Brain microvascular endothelial cell (primary cell): ENCODE measurements around the gene KCNH1.

Experiments used
- DNase-seq: peaks from one replicate; pipeline ENCODE4 v3.0.0-alpha.2; 2020
- H3K27ac ChIP-seq: fragments of 250-450 bp; sonication (Bioruptor Pico); 2 replicates; pipeline ENCODE4 v1.5.1; 2020; ENCODE audit warnings: mild to moderate bottlenecking, moderate library complexity
- H3K27me3 ChIP-seq: fragments of 250-450 bp; sonication (Bioruptor Pico); replicated peaks from 2 replicates; pipeline ENCODE4 v1.5.1; 2020; ENCODE audit warnings: mild to moderate bottlenecking
- H3K36me3 ChIP-seq: fragments of 250-450 bp; sonication (Bioruptor Pico); replicated peaks from 2 replicates; pipeline ENCODE4 v1.5.1; 2020; ENCODE audit warnings: mild to moderate bottlenecking
- H3K4me3 ChIP-seq: 2 replicates; pipeline ENCODE4 v1.5.1; 2011; ENCODE audit warnings: low read depth, mild to moderate bottlenecking, control low read depth, low read length, moderate library complexity
- in situ Hi-C: cut with HindIII; loops from 2 replicates; pipeline ENCODE4 v1.10.0; 2017; ENCODE audit warnings: low sequenced_read_pairs, low pct_ligation_motif_present
- TF ChIP-seq, protein P1 (sequence below): IDR thresholded peaks from 2 replicates; pipeline ENCODE4 v1.5.1; 2011; ENCODE audit warnings: low read depth, mild to moderate bottlenecking, moderate library complexity, low read length, control low read depth, inconsistent platforms; ENCODE audit errors: missing control alignments

The KCNH1 gene

DNA sequence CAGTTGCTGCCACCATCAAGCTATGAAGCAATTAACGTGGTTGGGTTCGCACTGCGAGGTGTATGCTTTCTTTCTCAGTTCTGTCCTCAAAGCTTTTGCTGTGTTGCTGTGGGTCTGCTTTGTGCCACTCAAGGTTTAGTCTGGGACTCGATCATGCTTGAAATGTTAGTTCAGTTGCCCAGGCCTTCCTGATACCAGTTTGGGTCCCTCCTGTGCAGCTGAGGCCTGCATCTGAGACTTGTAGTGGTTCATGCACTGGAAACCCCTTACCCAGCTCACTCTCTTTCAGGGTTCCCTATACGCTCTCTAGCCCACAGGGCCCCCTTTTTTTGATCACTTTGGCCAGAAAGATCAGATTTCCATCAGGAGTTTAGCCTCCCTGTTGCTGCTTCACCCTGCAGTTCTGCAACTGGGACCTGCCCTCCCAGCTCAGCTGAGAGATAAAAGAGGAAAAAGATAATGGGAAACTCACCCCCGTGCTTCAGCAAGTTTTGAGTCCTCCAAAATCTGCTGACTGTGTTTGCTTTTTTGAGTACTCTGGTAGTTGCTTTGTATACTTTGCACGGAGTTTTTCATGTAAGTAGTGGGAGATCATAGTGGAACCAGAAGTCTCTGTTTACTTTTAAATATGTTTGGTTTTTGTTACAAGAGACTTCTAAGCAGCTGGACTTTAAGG lies 488.2 kb downstream of the KCNH1 start:
- no peak for DNase-seq
- Histone ChIP-seq H3K27me3 (no peaks in the 10 kb centered on the region), H3K36me3 (no peaks in the 10 kb centered on the region), H3K27ac (no peak overlapping the region), H3K4me3 (no peak overlapping the region)
- TF ChIP-seq, protein P1, sequence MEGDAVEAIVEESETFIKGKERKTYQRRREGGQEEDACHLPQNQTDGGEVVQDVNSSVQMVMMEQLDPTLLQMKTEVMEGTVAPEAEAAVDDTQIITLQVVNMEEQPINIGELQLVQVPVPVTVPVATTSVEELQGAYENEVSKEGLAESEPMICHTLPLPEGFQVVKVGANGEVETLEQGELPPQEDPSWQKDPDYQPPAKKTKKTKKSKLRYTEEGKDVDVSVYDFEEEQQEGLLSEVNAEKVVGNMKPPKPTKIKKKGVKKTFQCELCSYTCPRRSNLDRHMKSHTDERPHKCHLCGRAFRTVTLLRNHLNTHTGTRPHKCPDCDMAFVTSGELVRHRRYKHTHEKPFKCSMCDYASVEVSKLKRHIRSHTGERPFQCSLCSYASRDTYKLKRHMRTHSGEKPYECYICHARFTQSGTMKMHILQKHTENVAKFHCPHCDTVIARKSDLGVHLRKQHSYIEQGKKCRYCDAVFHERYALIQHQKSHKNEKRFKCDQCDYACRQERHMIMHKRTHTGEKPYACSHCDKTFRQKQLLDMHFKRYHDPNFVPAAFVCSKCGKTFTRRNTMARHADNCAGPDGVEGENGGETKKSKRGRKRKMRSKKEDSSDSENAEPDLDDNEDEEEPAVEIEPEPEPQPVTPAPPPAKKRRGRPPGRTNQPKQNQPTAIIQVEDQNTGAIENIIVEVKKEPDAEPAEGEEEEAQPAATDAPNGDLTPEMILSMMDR = no peak
- in situ Hi-C loops = no loop called here

DNA sequence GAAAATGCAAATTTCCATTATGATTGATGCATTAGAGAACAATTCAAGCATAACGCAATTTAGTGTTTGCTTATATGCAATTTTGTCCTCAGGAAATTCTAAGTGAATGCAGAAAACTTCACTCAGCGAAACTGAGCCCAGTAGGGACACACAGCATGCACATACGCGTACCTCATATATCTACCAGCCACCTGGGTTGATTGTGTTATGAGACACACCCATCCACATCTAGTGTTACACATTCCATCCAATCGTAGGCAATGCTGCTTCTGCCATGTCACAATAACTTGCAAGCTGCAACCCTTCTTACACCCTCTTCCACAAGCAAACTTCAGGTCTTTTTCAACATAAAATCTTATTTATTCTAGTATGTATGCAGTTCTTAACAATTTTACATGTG lies 492.4 kb downstream of the KCNH1 start:
- H3K27ac ChIP-seq = no peak overlapping the region
- no peak for DNase-seq

DNA sequence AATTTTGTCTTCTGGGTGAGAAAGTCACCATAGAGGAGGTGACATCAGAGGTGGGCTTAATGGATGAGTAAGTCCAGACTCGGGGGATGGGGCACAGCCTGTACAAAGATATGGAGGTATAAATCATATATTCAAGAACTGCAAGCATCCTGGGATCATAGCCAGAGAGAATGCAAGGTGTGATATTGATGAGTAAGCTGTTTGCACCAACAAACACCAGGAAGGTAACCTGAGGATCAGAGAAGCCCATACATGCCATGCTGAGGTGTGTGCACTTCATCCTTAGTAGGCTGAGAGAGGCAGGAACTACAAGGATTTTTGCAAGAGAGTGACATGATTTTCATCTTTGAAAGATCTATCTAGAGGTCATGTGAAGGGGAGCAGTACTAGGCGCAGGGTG lies 498.8 kb downstream of the KCNH1 start:
- DNase-seq = no peak
- Histone ChIP-seq H3K27ac (no peak overlapping the region), H3K4me3 (no peak overlapping the region), H3K36me3 (no peaks in the 10 kb centered on the region), H3K27me3 (no peaks in the 10 kb centered on the region)
- TF ChIP-seq, protein P1 = no peak
- in situ Hi-C loops = no loop called here

More for the DNA sequence above, 492.4 kb downstream of the KCNH1 start:
- in situ Hi-C loops = no loop called here
- Histone ChIP-seq H3K4me3 (no peak overlapping the region), H3K27me3 (no peaks in the 10 kb centered on the region), H3K36me3 (no peaks in the 10 kb centered on the region)
- TF ChIP-seq, protein P1 = no peak

DNA sequence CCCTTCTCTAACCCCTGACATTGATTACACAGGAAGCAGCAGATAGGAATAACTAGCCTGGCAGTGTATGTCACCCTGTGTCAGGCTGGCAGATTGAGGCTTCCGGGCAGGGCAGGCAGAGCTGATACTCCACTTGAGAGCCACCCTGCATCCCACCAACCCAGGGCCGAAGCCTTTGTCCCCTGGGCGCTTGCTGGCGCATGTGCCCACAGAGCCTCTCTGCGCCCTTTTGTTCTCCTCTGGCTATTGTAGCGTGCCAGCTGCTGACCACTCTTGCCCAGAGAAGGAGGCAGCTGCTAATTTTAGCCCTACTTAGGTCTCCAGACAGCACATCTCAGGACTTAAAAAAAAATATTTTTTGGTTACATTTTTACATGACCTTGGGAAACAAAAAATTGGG lies 500.3 kb downstream of the KCNH1 start:
- in situ Hi-C loops = no loop called here

DNA sequence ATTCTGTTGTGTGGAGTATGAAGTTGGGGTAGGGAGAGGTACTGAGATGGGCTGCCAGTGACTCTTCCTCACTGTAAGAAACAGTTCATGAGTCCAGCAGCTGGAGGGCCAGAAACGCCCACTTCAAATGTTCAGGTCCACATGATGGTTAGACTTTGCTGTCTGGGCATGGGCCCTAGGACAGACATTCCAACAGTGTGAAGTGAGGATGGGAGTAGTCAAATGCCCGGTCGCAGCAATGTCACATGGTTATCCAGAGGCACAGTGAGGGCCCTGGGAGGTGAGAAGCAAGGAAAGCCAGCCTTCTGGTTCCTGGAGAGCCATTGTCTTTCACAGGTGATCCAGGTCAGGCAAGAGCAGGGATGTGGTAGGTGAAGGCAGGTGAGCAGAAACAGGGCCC lies 500.8 kb downstream of the KCNH1 start:
- in situ Hi-C loops = no loop called here
- no peak overlapping the region for H3K4me3 ChIP-seq
- TF ChIP-seq, protein P1 = no peak
- DNase-seq = no peak
- H3K27me3 ChIP-seq = no peaks in the 10 kb centered on the region
- H3K27ac ChIP-seq = no peak overlapping the region
- H3K36me3 ChIP-seq = no peaks in the 10 kb centered on the region

More for the DNA sequence above, 500.3 kb downstream of the KCNH1 start:
- H3K4me3 ChIP-seq = no peak overlapping the region
- H3K36me3 ChIP-seq = no peaks in the 10 kb centered on the region
- no peak overlapping the region for H3K27ac ChIP-seq
- TF ChIP-seq, protein P1 = no peak
- H3K27me3 ChIP-seq = no peaks in the 10 kb centered on the region
- DNase-seq = no peak

DNA sequence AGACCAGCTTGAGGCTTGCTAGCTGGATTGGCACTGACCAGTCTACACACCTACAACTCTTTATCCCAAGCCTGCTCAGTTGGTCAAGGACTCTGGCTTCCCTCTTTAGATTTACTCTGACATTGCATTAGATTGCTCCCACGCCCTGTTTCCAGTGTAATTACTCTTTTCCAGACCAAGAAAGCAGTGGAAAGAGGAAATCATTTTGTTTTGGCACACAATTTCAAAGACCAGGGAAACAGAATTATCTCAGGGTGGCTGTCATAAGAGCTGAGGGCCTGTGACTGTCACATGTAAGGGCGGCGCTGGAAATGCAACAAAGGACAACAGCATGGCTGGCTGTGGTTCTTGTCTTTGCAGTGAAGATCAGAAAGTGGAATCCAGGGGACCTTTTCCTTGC lies 502.5 kb downstream of the KCNH1 start:
- TF ChIP-seq, protein P1 = no peak
- Histone ChIP-seq H3K27me3 (no peaks in the 10 kb centered on the region), H3K4me3 (no peak overlapping the region), H3K27ac (no peak overlapping the region), H3K36me3 (no peaks in the 10 kb centered on the region)
- in situ Hi-C loops = no loop called here
- no peak for DNase-seq
